ENCODE measurements around the gene BAG1. TPM values are rescaled to one million over a fixed set of nuclear protein-coding genes. Genes with fewer than 3 reads are reported as not detected.

Gene BAG1
- total RNA-seq, 2 donors from 2014 or later: 38.7 to 39.9 TPM

- H3K36me3 Mint-ChIP-seq (ENCODE audit: low read depth): peaks cover 31% of the 10 kb centered on the region
- TF ChIP-seq CTCF (conservative IDR thresholded peaks at IDR 0.05): no peak
- no peaks in the 10 kb centered on the region for H3K9me3 Mint-ChIP-seq
Observed at GRCh38 chr9:33250458-33250995, 14.0 kb downstream of the BAG1 start.

GRCh38 chr9:33249983-33250382 lies 14.5 kb downstream of the BAG1 start:
- Mint-ChIP-seq H3K36me3 (ENCODE audit: low read depth) (peaks cover 28% of the 10 kb centered on the region), H3K4me3 (no peak overlapping the region), H3K9me3 (no peaks in the 10 kb centered on the region), H3K4me1 (peaks cover 5% of the 10 kb centered on the region), H3K27me3 (ENCODE audit: insufficient read depth) (no peaks in the 10 kb centered on the region), H3K27ac (no peak overlapping the region)
- no peaks in the 10 kb centered on the region for H3K27me3 ChIP-seq (ENCODE audit: control insufficient read depth, insufficient read depth, low read length, poor library complexity, severe bottlenecking)
- no peaks in the 10 kb centered on the region for H3K9me3 ChIP-seq (ENCODE audit: control insufficient read depth, low read length)
- 83 to 100% methylated on average over 2 of the region's 2 CpGs for WGBS, 2 experiments (ENCODE audit: insufficient coverage in 1 of 2, insufficient read length in 1 of 2)
- no peak for DNase-seq
- no peak overlapping the region for H3K9ac ChIP-seq (ENCODE audit: extremely low read depth, low read length, poor library complexity, severe bottlenecking)
- H3K4me1 ChIP-seq (ENCODE audit: control insufficient read depth, insufficient read depth, low read length): no peaks in the 10 kb centered on the region
- peaks cover 12% of the 10 kb centered on the region for H3K36me3 ChIP-seq (ENCODE audit: control insufficient read depth, insufficient read depth, low read length)
- no peak overlapping the region for H3K4me3 ChIP-seq (ENCODE audit: low read length)
- no peak overlapping the region for H3K27ac ChIP-seq (ENCODE audit: low read depth, low read length)
- TF ChIP-seq CTCF (conservative IDR thresholded peaks at IDR 0.05): no peak

More at GRCh38 chr9:33250458-33250995, 14.0 kb downstream of the BAG1 start:
- Histone ChIP-seq H3K4me3 (ENCODE audit: low read length) (no peak overlapping the region), H3K4me1 (ENCODE audit: control insufficient read depth, insufficient read depth, low read length) (no peaks in the 10 kb centered on the region), H3K36me3 (ENCODE audit: control insufficient read depth, insufficient read depth, low read length) (peaks cover 17% of the 10 kb centered on the region), H3K27me3 (ENCODE audit: control insufficient read depth, insufficient read depth, low read length, poor library complexity, severe bottlenecking) (no peaks in the 10 kb centered on the region), H3K9ac (ENCODE audit: extremely low read depth, low read length, poor library complexity, severe bottlenecking) (no peak overlapping the region), H3K27ac (ENCODE audit: low read depth, low read length) (no peak overlapping the region), H3K9me3 (ENCODE audit: control insufficient read depth, low read length) (no peaks in the 10 kb centered on the region)
- WGBS, 2 experiments (ENCODE audit: insufficient coverage in 1 of 2, insufficient read length in 1 of 2): 90 to 100% methylated on average over 1 of the region's 1 CpG
- Mint-ChIP-seq H3K27me3 (ENCODE audit: insufficient read depth) (no peaks in the 10 kb centered on the region), H3K4me3 (no peak overlapping the region), H3K4me1 (peaks cover 5% of the 10 kb centered on the region), H3K27ac (no peak overlapping the region)
- DNase-seq: no peak

- H3K27me3 Mint-ChIP-seq (ENCODE audit: insufficient read depth): peaks cover 3% of the 10 kb centered on the region
- H3K4me3 Mint-ChIP-seq: no peak overlapping the region
- no peaks in the 10 kb centered on the region for H3K4me1 ChIP-seq (ENCODE audit: control insufficient read depth, insufficient read depth, low read length)
- H3K9ac ChIP-seq (ENCODE audit: extremely low read depth, low read length, poor library complexity, severe bottlenecking): no peak overlapping the region
- no peaks in the 10 kb centered on the region for H3K9me3 Mint-ChIP-seq
- TF ChIP-seq CTCF (conservative IDR thresholded peaks at IDR 0.05): no peak
- peak overlapping the region; percentile 18 for H3K27ac Mint-ChIP-seq
- H3K36me3 ChIP-seq (ENCODE audit: control insufficient read depth, insufficient read depth, low read length): peaks cover 5% of the 10 kb centered on the region
- WGBS, 2 experiments (ENCODE audit: insufficient coverage in 1 of 2, insufficient read length in 1 of 2): 87 to 93% methylated on average over 5 to 6 of the region's 6 CpGs
- no peak for DNase-seq
- H3K36me3 Mint-ChIP-seq (ENCODE audit: low read depth): peaks cover 20% of the 10 kb centered on the region
- peaks cover 5% of the 10 kb centered on the region for H3K4me1 Mint-ChIP-seq
- H3K27me3 ChIP-seq (ENCODE audit: control insufficient read depth, insufficient read depth, low read length, poor library complexity, severe bottlenecking): no peaks in the 10 kb centered on the region
- no peak overlapping the region for H3K4me3 ChIP-seq (ENCODE audit: low read length)
- H3K27ac ChIP-seq (ENCODE audit: low read depth, low read length): no peak overlapping the region
- H3K9me3 ChIP-seq (ENCODE audit: control insufficient read depth, low read length): no peaks in the 10 kb centered on the region
Observed at GRCh38 chr9:33249087-33249658, 15.3 kb downstream of the BAG1 start.
